HG02763 (cell line): ENCODE results near the gene ZFP92.
A peak's percentile ranks its signal among the peaks of the same experiment; 100 is the strongest.
"Not testable (repeated sequence)": the region's sequence is repeated elsewhere in the genome, so short reads cannot be mapped to it uniquely, and the experiment has no call there.

Experiments used
- ATAC-seq: cut with Tn5 transposase; IDR thresholded peaks from one replicate; pipeline ENCODE4 v1.9.1; 2021; ENCODE audit warnings: mild to moderate bottlenecking, moderate library complexity; ENCODE audit not compliant: unreplicated experiment

ZFP92 gene

GRCh38 chrX:153411255-153411987 is at the start of gene ZFP92:
ZFP92 (plus strand) TSS chrX:153411472; CDS start chrX:153418323, 6,851 bp downstream.
- peak; percentile 52 for ATAC-seq

GRCh38 chrX:153361781-153362397 is 49.4 kb upstream of the ZFP92 start:
- ATAC-seq = no peak

GRCh38 chrX:153365670-153366069 is 45.6 kb upstream of the ZFP92 start:
- no peak for ATAC-seq

- ATAC-seq = no peak
Observed at GRCh38 chrX:153366119-153366518, 45.2 kb upstream of the ZFP92 start.

GRCh38 chrX:153366878-153367538 is 44.3 kb upstream of the ZFP92 start:
- no peak for ATAC-seq

- no peak for ATAC-seq
Observed at GRCh38 chrX:153370293-153371055, 40.8 kb upstream of the ZFP92 start.

GRCh38 chrX:153371256-153371655 is 40.0 kb upstream of the ZFP92 start:
- no peak for ATAC-seq

- no peak for ATAC-seq
Observed at GRCh38 chrX:153372949-153373348, 38.3 kb upstream of the ZFP92 start.

GRCh38 chrX:153374426-153374825 is 36.8 kb upstream of the ZFP92 start:
- no peak for ATAC-seq

- ATAC-seq = no peak
Observed at GRCh38 chrX:153375571-153375970, 35.7 kb upstream of the ZFP92 start.

GRCh38 chrX:153377727-153378126 is 33.5 kb upstream of the ZFP92 start:
- no peak for ATAC-seq

- ATAC-seq = no peak
Observed at GRCh38 chrX:153378607-153379006, 32.7 kb upstream of the ZFP92 start.

GRCh38 chrX:153379508-153379907 is 31.8 kb upstream of the ZFP92 start:
- no peak for ATAC-seq

GRCh38 chrX:153379971-153380581 is 31.2 kb upstream of the ZFP92 start:
- ATAC-seq = no peak

- no peak for ATAC-seq
Observed at GRCh38 chrX:153380691-153381090, 30.6 kb upstream of the ZFP92 start.

GRCh38 chrX:153381684-153382532 is 29.4 kb upstream of the ZFP92 start:
- ATAC-seq = no peak

GRCh38 chrX:153382563-153383482 is 28.4 kb upstream of the ZFP92 start:
- no peak for ATAC-seq

- ATAC-seq = no peak
Observed at GRCh38 chrX:153384390-153384789, 26.9 kb upstream of the ZFP92 start.

- not testable (repeated sequence) for ATAC-seq
Observed at GRCh38 chrX:153384973-153385372, 26.3 kb upstream of the ZFP92 start.
